IPS-NIHi7 (cell line): Measurements from ENCODE around the gene SF3A2.

Experiments
- DNase-seq: peaks from one replicate; pipeline ENCODE4 v3.0.0; 2012; ENCODE audit warnings: mixed read lengths; ENCODE audit errors: extremely low spot score

The SF3A2 gene

GRCh38 chr19:2226840-2227360 lies 9.7 kb upstream of the SF3A2 start:
- DNase-seq = no peak

GRCh38 chr19:2227415-2228156 lies 9.0 kb upstream of the SF3A2 start:
- no peak for DNase-seq

GRCh38 chr19:2228157-2229030 lies 8.2 kb upstream of the SF3A2 start:
- DNase-seq = no peak

- no peak for DNase-seq
These were observed 7.3 kb upstream of the SF3A2 start for GRCh38 chr19:2229103-2230032.

DNA sequence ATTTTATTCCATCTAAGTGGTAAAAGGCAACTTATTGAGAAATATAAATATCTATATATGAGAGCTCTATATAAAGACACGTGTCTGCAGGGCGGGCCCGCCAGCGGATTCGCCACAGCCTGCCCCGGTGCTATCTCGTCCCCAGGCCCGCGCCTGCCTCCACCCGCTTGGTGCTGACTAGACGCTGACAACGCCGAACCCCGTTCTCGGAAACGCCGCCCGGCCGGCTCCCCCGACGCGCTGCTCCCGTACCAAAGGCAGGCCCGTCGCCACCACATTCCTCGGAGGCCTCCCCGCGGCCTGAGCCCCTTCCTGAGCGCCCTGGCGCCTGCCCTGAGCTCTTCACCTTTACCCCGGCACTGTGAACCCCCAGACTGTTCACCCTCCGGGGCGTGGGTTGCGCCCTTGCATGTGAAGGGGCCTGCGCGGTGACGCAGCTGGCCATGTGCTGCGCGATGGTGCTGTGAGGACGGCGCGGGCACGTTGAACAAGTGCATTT lies 6.5 kb upstream of the SF3A2 start:
- DNase-seq = no peak

DNA sequence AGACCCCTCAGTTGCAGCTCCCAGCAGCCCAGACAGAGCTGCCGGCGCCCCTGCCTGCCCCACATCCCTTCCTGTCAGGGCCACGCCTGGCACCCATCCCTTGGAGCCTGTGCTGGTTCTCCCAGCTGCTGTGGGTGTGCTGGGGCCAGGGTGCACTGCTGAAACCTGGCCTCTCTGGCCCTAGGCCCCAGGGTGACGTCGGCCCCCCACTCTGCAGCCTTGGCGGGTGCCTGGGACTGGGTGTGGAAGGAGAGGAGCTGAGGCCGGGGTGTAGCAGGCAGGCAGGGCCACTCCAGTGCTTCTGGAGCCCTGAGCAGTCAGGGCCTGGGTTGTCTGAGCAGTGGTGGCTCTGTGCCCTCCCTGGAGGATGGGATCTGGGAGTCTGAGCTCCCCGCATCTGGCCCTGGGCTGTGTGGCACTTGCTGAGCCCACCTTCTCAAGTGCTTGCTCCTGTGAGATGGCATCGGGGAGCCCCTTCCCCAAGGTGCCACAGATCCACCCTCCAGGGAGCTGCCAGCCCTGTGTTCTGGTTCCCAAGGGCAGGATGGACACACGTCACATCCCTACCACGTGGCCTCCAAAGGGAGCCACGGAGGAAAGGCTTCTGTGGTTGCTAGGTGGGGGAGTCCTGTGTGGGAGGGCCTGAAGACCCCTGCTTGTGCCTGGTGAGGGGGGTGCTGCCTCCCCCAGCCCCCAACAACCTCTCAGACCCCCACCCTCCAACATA lies 5.7 kb upstream of the SF3A2 start:
- DNase-seq = no peak

GRCh38 chr19:2231621-2232221 lies 4.9 kb upstream of the SF3A2 start:
- no peak for DNase-seq

DNA sequence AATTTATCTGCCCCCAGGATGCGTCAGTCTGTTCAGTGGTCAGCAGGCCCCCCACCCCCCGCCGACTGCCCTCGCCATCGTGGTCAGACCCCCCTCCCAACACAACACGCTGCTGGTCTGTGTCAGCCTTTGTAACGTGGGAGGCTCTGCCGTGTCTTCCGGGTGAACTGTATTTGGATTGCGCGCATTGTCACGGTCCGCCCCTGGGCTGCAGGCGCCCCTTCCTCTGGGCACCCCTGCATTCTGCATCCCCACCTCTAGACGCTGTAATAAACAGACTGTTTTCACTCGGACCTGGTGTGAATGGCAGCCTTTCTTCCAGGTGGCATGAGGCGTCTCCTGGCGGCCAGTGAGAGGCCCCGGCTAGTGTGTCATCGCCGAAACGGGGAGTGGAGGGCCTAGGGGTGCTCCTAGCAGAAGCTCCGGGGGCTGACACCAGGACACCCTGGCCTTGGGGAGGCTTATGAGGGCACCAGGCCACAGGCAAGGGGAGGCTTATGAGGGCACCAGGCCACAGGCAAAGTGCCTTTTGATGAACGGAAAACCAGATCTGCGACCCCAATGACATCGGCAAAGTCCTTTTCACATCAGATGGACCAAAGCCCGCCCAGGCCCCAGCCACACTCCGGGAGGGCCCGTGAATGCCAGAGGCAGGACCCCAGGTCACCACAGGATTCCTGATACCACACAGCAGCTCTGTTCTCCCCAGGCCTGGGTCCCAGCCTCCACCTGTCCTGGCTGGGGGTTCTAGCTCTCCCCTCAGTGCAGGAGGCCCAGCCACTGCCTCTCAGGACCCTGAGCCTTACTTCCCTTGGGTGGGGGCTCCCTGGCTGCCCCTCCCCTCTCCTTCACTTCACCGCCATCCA lies 4.1 kb upstream of the SF3A2 start:
- DNase-seq = no peak

DNA sequence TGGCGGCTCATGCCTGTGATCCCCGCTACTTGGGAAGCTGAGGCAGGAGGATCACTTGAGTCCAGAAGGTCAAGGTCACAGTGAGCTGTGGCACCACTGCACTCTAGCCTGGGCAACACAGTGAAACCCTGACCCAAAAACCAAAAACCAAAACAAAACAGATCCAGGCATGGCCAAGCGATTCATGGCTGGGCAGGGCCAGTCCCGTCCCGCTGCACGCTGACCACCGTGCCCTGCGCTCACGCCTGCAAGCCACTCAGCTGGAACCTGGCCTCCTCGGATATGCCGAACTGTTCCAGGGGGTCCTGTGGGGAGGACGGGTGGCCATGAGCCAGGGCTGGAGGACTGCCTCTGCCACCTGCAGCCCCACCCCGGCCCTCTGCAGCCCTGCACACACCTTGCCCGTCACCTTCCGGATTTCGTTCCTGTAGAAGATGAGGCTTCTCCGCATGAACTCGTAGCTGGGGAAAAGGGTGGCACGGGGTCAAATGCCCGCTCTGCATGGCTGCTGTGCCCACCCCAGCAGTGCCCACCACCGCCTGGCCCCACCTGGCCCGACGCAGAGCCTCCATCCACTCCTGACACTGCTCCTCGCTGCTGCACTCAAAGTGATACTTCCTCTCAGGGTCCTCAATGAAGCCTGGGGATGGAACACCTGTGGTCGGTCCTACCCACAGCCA lies 2.9 kb upstream of the SF3A2 start:
- DNase-seq = no peak

DNA sequence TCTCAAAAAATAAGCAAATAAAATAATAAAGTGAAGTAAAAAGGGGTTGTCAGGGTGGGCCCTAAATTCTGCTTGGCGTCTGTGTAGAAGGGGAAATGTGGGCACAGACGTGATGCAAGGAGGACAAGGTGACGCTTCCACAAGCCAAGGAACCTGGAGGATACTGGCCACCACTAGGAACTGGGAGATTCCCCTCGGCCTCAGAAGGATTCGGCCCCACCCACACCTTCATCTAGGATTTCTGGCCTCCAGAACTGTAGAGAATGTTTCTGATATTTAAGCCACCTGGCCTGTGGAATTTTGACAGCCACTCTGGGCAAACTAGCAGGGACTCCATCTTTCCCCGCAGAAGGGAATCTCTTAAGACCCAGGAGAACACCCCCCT lies 1.6 kb upstream of the SF3A2 start:
- DNase-seq = no peak

- no peak for DNase-seq
These were observed 1.1 kb upstream of the SF3A2 start for GRCh38 chr19:2235381-2236063.

DNA sequence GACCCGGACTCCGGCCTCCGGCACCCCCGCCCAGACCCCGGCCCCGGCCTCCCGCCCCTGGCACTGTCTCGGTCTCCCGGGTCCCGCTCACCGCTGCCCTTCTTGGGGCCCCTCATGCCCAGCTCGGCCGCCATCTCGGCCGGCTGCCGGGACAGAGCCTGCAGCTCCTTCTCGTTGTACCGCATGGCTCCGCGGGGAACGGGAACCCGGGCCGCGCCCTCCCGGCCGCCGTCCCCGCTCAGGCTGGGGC lies 635 bp upstream of the SF3A2 start:
- DNase-seq = no peak

DNA sequence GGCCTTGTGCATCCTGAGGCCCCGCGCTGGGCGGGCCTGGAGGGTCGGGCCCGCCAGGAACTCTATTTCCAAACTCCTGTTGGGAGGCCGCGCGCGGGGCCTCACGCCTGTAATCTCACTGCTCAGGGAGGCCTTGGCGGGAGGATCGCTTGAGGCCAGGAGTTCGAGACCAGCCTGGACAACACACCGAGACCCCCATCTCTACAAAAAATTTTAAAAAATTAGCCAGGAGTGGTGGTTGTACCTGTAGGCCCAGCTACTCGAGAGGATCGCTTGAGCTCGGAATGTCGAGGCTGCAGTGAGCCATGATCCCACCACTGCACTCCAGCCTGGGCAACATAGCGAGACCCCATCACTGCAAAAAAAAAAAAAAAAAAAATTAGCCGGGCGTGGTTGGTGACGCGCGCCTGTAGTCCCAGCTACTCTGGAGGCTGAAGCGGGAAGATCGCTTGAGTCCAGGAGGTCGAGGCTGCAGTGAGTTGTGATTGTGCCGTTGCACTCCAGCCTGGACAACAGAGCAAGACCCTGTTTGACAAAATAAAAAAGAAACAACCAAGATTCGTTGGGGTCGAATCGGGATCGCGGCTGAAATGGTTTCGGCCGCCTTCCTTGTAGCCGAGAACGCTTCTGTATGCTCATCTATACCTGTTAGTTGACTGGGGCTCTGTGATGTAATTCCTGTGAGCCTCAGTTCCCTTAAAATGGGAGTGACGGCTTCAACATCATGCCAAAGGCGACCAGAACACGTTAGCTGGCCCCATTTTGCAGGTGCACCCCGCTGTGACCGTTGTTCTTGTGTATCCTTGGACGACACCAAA lies 636 bp downstream of the SF3A2 start:
- DNase-seq = no peak

- no peak for DNase-seq
These were observed 1.2 kb downstream of the SF3A2 start for GRCh38 chr19:2237869-2238153.

DNA sequence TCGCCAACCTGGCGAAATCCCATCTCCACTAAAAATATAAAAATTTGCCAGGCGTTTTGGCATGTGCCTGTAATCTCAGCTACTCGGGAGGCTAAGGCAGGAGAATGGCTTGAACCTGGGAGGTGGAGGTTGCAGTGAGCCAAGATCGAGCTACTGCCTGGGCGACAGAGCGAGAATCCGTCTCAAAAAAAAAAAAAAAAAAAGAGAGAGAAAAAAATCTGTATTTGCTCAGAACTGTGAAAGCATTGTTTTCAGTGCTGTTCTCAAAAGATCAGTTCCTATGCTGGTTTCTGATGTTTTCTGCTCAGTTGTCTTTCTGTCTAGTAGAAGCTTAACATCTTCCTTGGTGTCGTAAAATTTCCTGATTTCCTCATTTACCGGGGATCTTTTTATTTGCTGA lies 2.5 kb downstream of the SF3A2 start:
- no peak for DNase-seq

- DNase-seq = no peak
These were observed 3.4 kb downstream of the SF3A2 start for GRCh38 chr19:2239771-2240770.
